H1 (cell line): ENCODE measurements around the gene RRAGC. TPM values are rescaled to one million over a fixed set of nuclear protein-coding genes. Genes with fewer than 3 reads are reported as not detected.

Experiments
- CTCF ChIA-PET: fragments of 300-600 bp; sonication (Branson Sonifier 250); formaldehyde crosslinking; loops from one replicate; lab custom pipeline; 2021; ENCODE audit not compliant: partially characterized antibody; lab: Charles Lee
- POLR2A ChIA-PET: fragments of 300-600 bp; sonication (Branson Sonifier 250); formaldehyde crosslinking; loops from one replicate; lab custom pipeline; 2021; ENCODE audit warnings: inconsistent platforms; ENCODE audit not compliant: partially characterized antibody; lab: Charles Lee
- DNase-seq, 2 experiments: peaks; one replicate each; pipeline versions ENCODE4 v3.0.0 to v3.0.0-alpha.2; 2010 to 2022; ENCODE audit warnings: low spot score in 2 of 2, low read depth in 1 of 2, mixed read lengths in 1 of 2
- FAIRE-seq: peaks from 2 replicates; lab custom pipeline; 2011; peaks lifted over from hg19 to GRCh38; lab: Jason Lieb, UNC
- H2AFZ ChIP-seq: 2 replicates; pipeline ENCODE4 v1.8.1; 2012; ENCODE audit warnings: low read length, inconsistent platforms
- H2AK5ac ChIP-seq: 2 replicates; pipeline ENCODE4 v1.6.1; 2013; ENCODE audit warnings: low read depth, low read length
- H2BK120ac ChIP-seq: replicated peaks from 2 replicates; pipeline ENCODE3; 2013; ENCODE audit warnings: low read depth, low read length, inconsistent platforms
- H2BK12ac ChIP-seq: 2 replicates; pipeline ENCODE4 v1.6.1; 2013; ENCODE audit warnings: low read depth, low read length
- H2BK15ac ChIP-seq: 2 replicates; pipeline ENCODE4 v1.6.1; 2013; ENCODE audit warnings: low read length
- H2BK20ac ChIP-seq: 2 replicates; pipeline ENCODE4 v1.6.1; 2013; ENCODE audit warnings: low read length
- H2BK5ac ChIP-seq: 2 replicates; pipeline ENCODE4 v1.6.1; 2013; ENCODE audit warnings: low read depth, low read length
- H3K14ac ChIP-seq: 2 replicates; pipeline ENCODE4 v1.6.1; 2013; ENCODE audit warnings: inconsistent platforms; ENCODE audit not compliant: insufficient read length
- H3K18ac ChIP-seq: 2 replicates; pipeline ENCODE4 v1.6.1; 2013; ENCODE audit warnings: low read length; ENCODE audit errors: extremely low read depth
- H3K23ac ChIP-seq: 2 replicates; pipeline ENCODE4 v1.6.1; 2013; ENCODE audit warnings: inconsistent platforms; ENCODE audit not compliant: insufficient read length
- H3K23me2 ChIP-seq: 2 replicates; pipeline ENCODE4 v1.6.1; 2013; ENCODE audit warnings: low read depth, low read length
- H3K27ac ChIP-seq: 2 replicates; pipeline ENCODE4 v1.6.1; 2011; ENCODE audit warnings: low read depth, low read length, inconsistent platforms
- H3K27me3 ChIP-seq, 4 experiments: replicated peaks in 1 of 4; 1 replicate in 1 of 4; 2 replicates in 3 of 4; pipeline versions ENCODE4 v1.6.1 to v1.8.1; 2011 to 2013; ENCODE audit warnings: low read length in 3 of 4, mild to moderate bottlenecking in 3 of 4, inconsistent platforms in 2 of 4, mixed read lengths in 2 of 4, moderate library complexity in 1 of 4; ENCODE audit not compliant: control insufficient read depth in 3 of 4, insufficient read depth in 3 of 4; ENCODE audit errors: extremely low read depth in 1 of 4
- H3K36me3 ChIP-seq, 4 experiments: 2 replicates each; pipeline versions ENCODE4 v1.6.1 to v1.8.1; 2011 to 2013; ENCODE audit warnings: mild to moderate bottlenecking in 4 of 4, low read length in 3 of 4, moderate library complexity in 2 of 4, control low read depth in 1 of 4, inconsistent platforms in 1 of 4; ENCODE audit not compliant: insufficient read depth in 4 of 4, control insufficient read depth in 2 of 4
- H3K4ac ChIP-seq: replicated peaks from 2 replicates; pipeline ENCODE3; 2013; ENCODE audit warnings: low read length, low read depth, mixed read lengths, inconsistent platforms; ENCODE audit not compliant: insufficient read length
- H3K4me1 ChIP-seq, 4 experiments: replicated peaks in 1 of 4; 1 replicate in 1 of 4; 2 replicates in 3 of 4; pipeline versions ENCODE4 v1.6.1 to v1.8.1; 2011 to 2013; ENCODE audit warnings: low read length in 3 of 4, inconsistent platforms in 2 of 4, mixed read lengths in 1 of 4; ENCODE audit not compliant: insufficient read depth in 4 of 4, control insufficient read depth in 3 of 4
- H3K4me2 ChIP-seq, 2 experiments: 2 replicates each; pipeline versions ENCODE4 v1.6.1 to v1.8.1; 2011 to 2013; ENCODE audit warnings: low read depth in 2 of 2, low read length in 2 of 2, control low read depth in 1 of 2, inconsistent platforms in 1 of 2, mild to moderate bottlenecking in 1 of 2; ENCODE audit not compliant: insufficient read depth in 1 of 2
- H3K4me3 ChIP-seq, 4 experiments: fragments of 200-600, 300-600 bp in 1 of 4; sonication (generic), shearing (Covaris generic), sonication (Bioruptor Twin) in 1 of 4; 2 replicates each; pipeline versions ENCODE4 v1.5.1 to v1.8.1; 2011 to 2016; ENCODE audit warnings: low read length in 4 of 4, low read depth in 3 of 4, control low read depth in 2 of 4, inconsistent platforms in 2 of 4, mild to moderate bottlenecking in 2 of 4, mixed read lengths in 1 of 4, moderate library complexity in 1 of 4; ENCODE audit not compliant: insufficient read depth in 2 of 4; ENCODE audit errors: extremely low read depth in 1 of 4
- H3K56ac ChIP-seq: replicated peaks from 2 replicates; pipeline ENCODE3; 2013; ENCODE audit warnings: low read depth, mild to moderate bottlenecking, mixed read lengths, low read length, inconsistent platforms; ENCODE audit not compliant: insufficient read length
- H3K79me1 ChIP-seq: 2 replicates; pipeline ENCODE4 v1.6.1; 2013; ENCODE audit warnings: low read depth, low read length, control low read depth
- H3K79me2 ChIP-seq, 2 experiments: 2 replicates each; pipeline versions ENCODE4 v1.6.1 to v1.8.1; 2012 to 2013; ENCODE audit warnings: low read length in 2 of 2, mild to moderate bottlenecking in 2 of 2, inconsistent platforms in 1 of 2; ENCODE audit not compliant: insufficient read depth in 2 of 2, control insufficient read depth in 1 of 2
- H3K9ac ChIP-seq, 4 experiments: replicated peaks in 1 of 4; 1 replicate in 1 of 4; 2 replicates in 3 of 4; pipeline versions ENCODE4 v1.6.1 to v1.8.1; 2011 to 2013; ENCODE audit warnings: low read depth in 3 of 4, low read length in 3 of 4, control low read depth in 2 of 4, mild to moderate bottlenecking in 2 of 4, moderate library complexity in 2 of 4, inconsistent platforms in 1 of 4; ENCODE audit errors: extremely low read depth in 1 of 4
- H3K9me3 ChIP-seq, 2 experiments: 2 replicates each; pipeline versions ENCODE4 v1.6.1 to v1.8.1; 2012 to 2013; ENCODE audit warnings: mild to moderate bottlenecking in 2 of 2, moderate library complexity in 2 of 2, control low read depth in 1 of 2, inconsistent platforms in 1 of 2, low read depth in 1 of 2, low read length in 1 of 2, mixed read lengths in 1 of 2; ENCODE audit not compliant: insufficient read depth in 2 of 2
- H4K20me1 ChIP-seq, 2 experiments: replicated peaks in 1 of 2; 2 replicates each; pipeline versions ENCODE3 to v1.8.1; 2011 to 2013; ENCODE audit warnings: inconsistent platforms in 2 of 2, low read length in 2 of 2, mild to moderate bottlenecking in 1 of 2; ENCODE audit not compliant: insufficient read depth in 2 of 2, control insufficient read depth in 1 of 2
- H4K5ac ChIP-seq: 2 replicates; pipeline ENCODE4 v1.6.1; 2013; ENCODE audit warnings: low read length, low read depth, mixed read lengths, inconsistent platforms; ENCODE audit not compliant: insufficient read length
- H4K8ac ChIP-seq: 2 replicates; pipeline ENCODE4 v1.8.0; 2013; ENCODE audit warnings: mild to moderate bottlenecking, moderate library complexity, low read length, inconsistent platforms; ENCODE audit not compliant: insufficient read depth; ENCODE audit errors: extremely low read depth
- H4K91ac ChIP-seq: replicated peaks from 2 replicates; pipeline ENCODE3; 2013; ENCODE audit warnings: low read length, mixed read lengths, inconsistent platforms; ENCODE audit not compliant: insufficient read length
- HDAC6 ChIP-seq: IDR thresholded peaks from one replicate; pipeline ENCODE4 v1.7.1; 2012; ENCODE audit warnings: low read depth, mild to moderate bottlenecking, inconsistent platforms, low read length, moderate library complexity
- KDM1A ChIP-seq: fragments of 200-600, 300-600 bp; sonication (generic); IDR thresholded peaks from 2 replicates; pipeline ENCODE4 v1.7.1; 2016; ENCODE audit warnings: mild to moderate bottlenecking, low read length, borderline replicate concordance
- KDM5A ChIP-seq: fragments of 200-600 bp; IDR thresholded peaks from 2 replicates; pipeline ENCODE4 v1.7.1; 2012; ENCODE audit warnings: mild to moderate bottlenecking, low read length, inconsistent platforms, mixed read lengths
- NANOG ChIP-seq: IDR thresholded peaks from 2 replicates; pipeline ENCODE4 v1.6.1; 2011; ENCODE audit warnings: low read length, low read depth, mild to moderate bottlenecking, inconsistent platforms; ENCODE audit not compliant: insufficient read depth, poor library complexity, severe bottlenecking
- RFX5 ChIP-seq: IDR thresholded peaks from 2 replicates; pipeline ENCODE4 v1.6.1; 2011; ENCODE audit warnings: low read depth, low read length, improper control_type of control experiment, borderline replicate concordance
- TBP ChIP-seq: IDR thresholded peaks from 2 replicates; pipeline ENCODE4 v1.6.1; 2011; ENCODE audit warnings: low read depth, low read length, improper control_type of control experiment
- TEAD4 ChIP-seq: IDR thresholded peaks from 2 replicates; pipeline ENCODE4 v1.6.1; 2012; ENCODE audit warnings: low read depth, low read length, inconsistent platforms, mixed read lengths
- WGBS, 2 experiments: shearing (Covaris generic) in 1 of 2; methylation state at CpG; one replicate each; pipeline versions ENCODE4 v1.1.6 to v1.1.7; 2013 to 2015; ENCODE audit warnings: low lambda C conversion rate in 2 of 2, mixed read lengths in 2 of 2, inconsistent platforms in 1 of 2, low coverage in 1 of 2, missing lambda C conversion rate in 1 of 2; ENCODE audit not compliant: insufficient replicate concordance in 2 of 2, insufficient coverage in 1 of 2, insufficient read length in 1 of 2; ENCODE audit errors: extremely low coverage in 1 of 2, missing lambda C conversion rate in 1 of 2; 5-methylcytosine and 5-hydroxymethylcytosine counted together
- polyA plus RNA-seq, 7 experiments: library from polyadenylated mRNA; depleted of rRNA in 3 of 7; stranded (reverse) in 5 of 7; unstranded in 2 of 7; fragments of >200 nt in 5 of 7; fragments of 200-250 nt in 2 of 7; gene quantifications; 1 replicate in 5 of 7; 2 replicates in 1 of 7; 4 replicates in 1 of 7; pipeline versions ENCODE4 v1.2.1 to v1.2.3, GENCODE V29; 2011 to 2013; ENCODE audit warnings: missing spikeins in 2 of 7, mixed read lengths in 2 of 7
- total RNA-seq: library from RNA; stranded (reverse); fragmentation: NEBNext Ultra II Directional; extraction: Animal tissue kit (Norgen Biotek cat#: 25700); gene quantifications from 2 replicates; pipeline ENCODE4 v1.2.1, GENCODE V29; 2021

Gene RRAGC
- total and polyA plus RNA-seq, 2 of the 8 experiments (the other 6 are each of a cell fraction or from before 2014, with no cell fraction given): 12.0 to 16.5 TPM

DNA sequence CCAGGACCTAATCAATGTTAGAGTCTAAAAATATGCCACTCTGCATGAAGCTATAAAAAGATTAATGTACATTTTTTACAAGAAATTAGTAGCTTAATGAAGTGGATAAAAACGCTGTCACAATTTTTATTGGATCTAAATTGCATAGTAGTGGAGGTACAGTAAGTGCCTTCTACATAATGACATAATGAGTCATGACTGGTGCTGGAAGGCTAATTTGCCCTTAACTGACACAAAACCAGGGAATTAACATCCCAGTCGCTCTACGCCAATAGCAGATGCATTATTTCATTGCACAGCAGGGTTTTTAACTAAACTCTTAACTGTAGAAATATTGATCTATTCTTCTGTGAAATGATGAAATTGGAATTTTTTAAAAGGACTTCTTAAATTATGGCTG lies 33.3 kb downstream of the RRAGC start:
- no peaks in the 10 kb centered on the region for H3K9me3 ChIP-seq
- 80% methylated on average over 3 of the region's 3 CpGs; no CpG with 5 or more reads in 1 of the 2 experiments for WGBS, 2 experiments
- no peak overlapping the region for H3K18ac ChIP-seq
- H4K20me1 ChIP-seq: no peaks in the 10 kb centered on the region
- H3K56ac ChIP-seq: no peak overlapping the region
- FAIRE-seq (no peak), DNase-seq (no peak)
- no peak overlapping the region for H2BK120ac ChIP-seq
- no peak overlapping the region for H3K9ac ChIP-seq
- H2BK5ac ChIP-seq: no peak overlapping the region
- H3K23ac ChIP-seq: no peak overlapping the region
- H3K27me3 ChIP-seq: no peaks in the 10 kb centered on the region; a peak in 1 of 7 replicates
- no peak overlapping the region for H3K4me3 ChIP-seq
- H3K14ac ChIP-seq: no peak overlapping the region
- no peak overlapping the region for H3K4me2 ChIP-seq
- no peak overlapping the region for H2BK12ac ChIP-seq
- H4K91ac ChIP-seq: no peak overlapping the region
- no peak overlapping the region for H2AFZ ChIP-seq
- H4K5ac ChIP-seq: no peak overlapping the region
- no peak overlapping the region for H2AK5ac ChIP-seq
- no peaks in the 10 kb centered on the region for H3K4me1 ChIP-seq
- H3K79me1 ChIP-seq: no peaks in the 10 kb centered on the region
- H3K36me3 ChIP-seq: no peaks in the 10 kb centered on the region
- TF ChIP-seq RFX5 (no peak), KDM5A (no peak), TBP (no peak), KDM1A (no peak), HDAC6 (no peak), NANOG (no peak), TEAD4 (no peak)
- no peaks in the 10 kb centered on the region for H3K79me2 ChIP-seq
- no peak overlapping the region for H2BK15ac ChIP-seq
- no peak overlapping the region for H2BK20ac ChIP-seq
- ChIA-PET POLR2A (no interaction called here), CTCF (interaction anchor here (1.2 to 8.1 kb wide), 5 partner anchors 7 to 251 kb away, joined by 3 to 71 read pairs (median 14); no protein-coding TSS in a partner anchor)
- no peak overlapping the region for H3K27ac ChIP-seq
- H3K23me2 ChIP-seq: no peaks in the 10 kb centered on the region
- no peak overlapping the region for H4K8ac ChIP-seq
- no peak overlapping the region for H3K4ac ChIP-seq
